DMS53 treated with DMSO at 0.1 percent for 48 hours (cell line): Measurements from ENCODE around the gene F11R.
A peak's percentile ranks its signal among the peaks of the same experiment; 100 is the strongest.
"Not testable (repeated sequence)": the region's sequence is repeated elsewhere in the genome, so short reads cannot be mapped to it uniquely, and the experiment has no call there.

ENCODE experiments used
- DNase-seq: peaks from one replicate; lab custom pipeline; 2025; ENCODE audit not compliant: unreplicated experiment; lab: John Stamatoyannopoulos, UW

F11R gene

GRCh38 chr1:160978510-160978927 lies 42.4 kb downstream of the F11R start:
- no peak for DNase-seq

GRCh38 chr1:160975026-160975425 lies 45.9 kb downstream of the F11R start:
- DNase-seq: no peak

- DNase-seq: no peak
Measured at GRCh38 chr1:160973491-160973890, 47.5 kb downstream of the F11R start.

GRCh38 chr1:160972939-160973338 lies 48.0 kb downstream of the F11R start:
- no peak for DNase-seq

GRCh38 chr1:160971618-160972056 lies 49.3 kb downstream of the F11R start:
- no peak for DNase-seq

GRCh38 chr1:160963521-160963920 lies 57.4 kb downstream of the F11R start:
- DNase-seq: no peak

- DNase-seq: no peak
Measured at GRCh38 chr1:160961419-160961818, 59.5 kb downstream of the F11R start.

- no peak for DNase-seq
Measured at GRCh38 chr1:160956966-160957365, 64.0 kb downstream of the F11R start.

- DNase-seq: peak; percentile 61
Measured at GRCh38 chr1:160954158-160955104, 66.5 kb downstream of the F11R start, which contains the start of gene ITLN2. TSS of gene ITLN2 (minus strand) at chr1:160954809. CDS start at chr1:160954741, 68 bp downstream.

GRCh38 chr1:160953030-160953429 lies 67.9 kb downstream of the F11R start:
- DNase-seq: no peak

GRCh38 chr1:160952129-160952510 lies 68.8 kb downstream of the F11R start:
- no peak for DNase-seq

- DNase-seq: peak; percentile 79
Measured at GRCh38 chr1:160951443-160952128, 69.4 kb downstream of the F11R start.

- no peak for DNase-seq
Measured at GRCh38 chr1:160950657-160951056, 70.3 kb downstream of the F11R start.

GRCh38 chr1:160949881-160950280 lies 71.1 kb downstream of the F11R start:
- no peak for DNase-seq

- peak; percentile 61 for DNase-seq
Measured at GRCh38 chr1:160949216-160949880, 71.6 kb downstream of the F11R start.

- not testable (repeated sequence) for DNase-seq
Measured at GRCh38 chr1:160947174-160947759, 73.7 kb downstream of the F11R start.

- DNase-seq: not testable (repeated sequence)
Measured at GRCh38 chr1:160945881-160946280, 75.1 kb downstream of the F11R start.
